Progenitor cell of endocrine pancreas (in vitro differentiated cells): ENCODE results near the gene PUDP. TPM values are rescaled to one million over a fixed set of nuclear protein-coding genes. Genes with fewer than 3 reads are reported as not detected.

Experiments used
- DNase-seq: peaks from one replicate; pipeline ENCODE4 v3.0.0; 2021; ENCODE audit warnings: low spot score; ENCODE audit not compliant: unreplicated experiment
- H3K27ac Mint-ChIP-seq: 2 replicates; pipeline ENCODE4 v1.8.0; 2021; ENCODE audit warnings: mild to moderate bottlenecking, moderate library complexity, mixed read lengths
- H3K27me3 Mint-ChIP-seq: 2 replicates; pipeline ENCODE4 v1.8.0; 2021; ENCODE audit warnings: mixed read lengths
- H3K36me3 Mint-ChIP-seq: 2 replicates; pipeline ENCODE4 v1.8.0; 2022; ENCODE audit warnings: mixed read lengths; ENCODE audit not compliant: insufficient read depth
- H3K4me1 Mint-ChIP-seq: 2 replicates; pipeline ENCODE4 v1.8.0; 2021; ENCODE audit warnings: low read depth, mixed read lengths
- H3K4me3 Mint-ChIP-seq: 2 replicates; pipeline ENCODE4 v1.8.0; 2021; ENCODE audit warnings: low read depth, mild to moderate bottlenecking, moderate library complexity, mixed read lengths
- H3K9me3 Mint-ChIP-seq: 2 replicates; pipeline ENCODE4 v1.8.0; 2021; ENCODE audit warnings: low read depth, mixed read lengths
- total RNA-seq: library from RNA; stranded (reverse); gene quantifications from 2 replicates; pipeline ENCODE4 v1.2.1, GENCODE V29; 2021
- TF ChIP-seq, protein P1 (sequence below): fragments of 200-600 bp; sonication (generic); IDR thresholded peaks from one replicate; pipeline ENCODE4 v1.5.0; 2021; ENCODE audit warnings: antibody characterized with exemption, mild to moderate bottlenecking; ENCODE audit not compliant: unreplicated experiment

The PUDP gene
- total RNA-seq, 1 donor from 2014 or later = 59.9 TPM

- Mint-ChIP-seq H3K27ac (no peak overlapping the region), H3K27me3 (no peaks in the 10 kb centered on the region), H3K36me3 (peaks cover 8% of the 10 kb centered on the region), H3K9me3 (no peaks in the 10 kb centered on the region), H3K4me1 (peaks cover 20% of the 10 kb centered on the region), H3K4me3 (no peak overlapping the region)
- DNase-seq = no peak
- TF ChIP-seq, protein P1, sequence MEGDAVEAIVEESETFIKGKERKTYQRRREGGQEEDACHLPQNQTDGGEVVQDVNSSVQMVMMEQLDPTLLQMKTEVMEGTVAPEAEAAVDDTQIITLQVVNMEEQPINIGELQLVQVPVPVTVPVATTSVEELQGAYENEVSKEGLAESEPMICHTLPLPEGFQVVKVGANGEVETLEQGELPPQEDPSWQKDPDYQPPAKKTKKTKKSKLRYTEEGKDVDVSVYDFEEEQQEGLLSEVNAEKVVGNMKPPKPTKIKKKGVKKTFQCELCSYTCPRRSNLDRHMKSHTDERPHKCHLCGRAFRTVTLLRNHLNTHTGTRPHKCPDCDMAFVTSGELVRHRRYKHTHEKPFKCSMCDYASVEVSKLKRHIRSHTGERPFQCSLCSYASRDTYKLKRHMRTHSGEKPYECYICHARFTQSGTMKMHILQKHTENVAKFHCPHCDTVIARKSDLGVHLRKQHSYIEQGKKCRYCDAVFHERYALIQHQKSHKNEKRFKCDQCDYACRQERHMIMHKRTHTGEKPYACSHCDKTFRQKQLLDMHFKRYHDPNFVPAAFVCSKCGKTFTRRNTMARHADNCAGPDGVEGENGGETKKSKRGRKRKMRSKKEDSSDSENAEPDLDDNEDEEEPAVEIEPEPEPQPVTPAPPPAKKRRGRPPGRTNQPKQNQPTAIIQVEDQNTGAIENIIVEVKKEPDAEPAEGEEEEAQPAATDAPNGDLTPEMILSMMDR = no peak
These were observed 57.3 kb downstream of the PUDP start for GRCh38 chrX:7090641-7091040.

DNA sequence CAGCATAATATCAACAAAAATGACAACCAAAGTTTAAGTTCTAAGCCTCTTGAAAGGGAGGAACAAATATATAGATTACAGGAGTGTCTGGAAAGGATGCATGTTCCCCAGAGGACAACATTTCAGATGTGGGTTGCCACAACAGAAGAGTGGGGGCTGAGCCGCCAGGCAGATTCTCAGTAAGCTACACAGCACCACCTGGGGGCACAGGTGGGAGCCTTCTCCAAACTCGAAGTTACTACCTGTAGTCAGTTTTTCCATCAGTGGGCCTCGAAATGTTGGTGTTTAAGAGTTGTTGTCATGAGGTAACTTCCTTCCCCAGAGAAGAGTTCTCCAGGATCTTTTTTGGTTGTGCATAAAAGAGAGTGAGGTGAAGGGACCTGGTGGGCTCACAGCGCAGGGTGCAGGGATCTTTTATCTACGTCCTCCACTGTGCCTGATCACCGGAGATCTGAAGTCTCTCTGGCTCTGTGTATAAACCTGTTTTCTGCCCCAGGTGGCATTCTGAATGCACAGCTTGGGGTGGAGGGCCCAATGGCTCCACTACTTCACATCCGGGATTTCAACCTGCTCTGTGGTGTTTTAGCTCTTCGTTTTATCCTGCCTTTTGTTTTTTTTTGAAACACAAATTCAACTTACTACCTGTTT lies 58.9 kb downstream of the PUDP start:
- DNase-seq = peak; percentile 34
- Mint-ChIP-seq H3K9me3 (no peaks in the 10 kb centered on the region), H3K4me3 (no peak overlapping the region), H3K4me1 (peaks cover 20% of the 10 kb centered on the region), H3K27me3 (no peaks in the 10 kb centered on the region), H3K27ac (no peak overlapping the region), H3K36me3 (peaks cover 6% of the 10 kb centered on the region)
- TF ChIP-seq, protein P1 = peak; percentile 71

DNA sequence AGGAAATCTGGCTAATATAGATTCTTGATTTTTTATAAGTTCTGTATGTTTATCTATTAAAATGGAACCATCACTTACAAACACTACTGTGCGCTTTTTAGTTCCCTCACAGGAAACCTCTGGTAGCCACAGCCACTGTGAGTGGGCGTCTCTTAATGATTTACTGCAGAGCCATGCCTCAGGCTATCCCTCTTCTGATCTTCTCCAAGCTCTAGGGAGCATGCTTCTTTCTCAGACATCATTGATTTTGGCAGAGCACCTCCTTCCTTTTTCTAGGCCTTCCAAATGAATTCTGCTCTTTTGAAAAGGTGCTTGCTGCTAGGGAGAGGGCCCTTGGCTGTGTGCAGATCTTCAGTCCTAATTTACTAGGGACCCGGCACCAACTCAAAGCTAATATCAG lies 61.6 kb downstream of the PUDP start:
- Mint-ChIP-seq H3K9me3 (no peaks in the 10 kb centered on the region), H3K4me3 (no peak overlapping the region), H3K36me3 (peaks cover 9% of the 10 kb centered on the region), H3K27me3 (no peaks in the 10 kb centered on the region), H3K27ac (no peak overlapping the region), H3K4me1 (peaks cover 20% of the 10 kb centered on the region)
- no peak for DNase-seq
- TF ChIP-seq, protein P1 = no peak

DNA sequence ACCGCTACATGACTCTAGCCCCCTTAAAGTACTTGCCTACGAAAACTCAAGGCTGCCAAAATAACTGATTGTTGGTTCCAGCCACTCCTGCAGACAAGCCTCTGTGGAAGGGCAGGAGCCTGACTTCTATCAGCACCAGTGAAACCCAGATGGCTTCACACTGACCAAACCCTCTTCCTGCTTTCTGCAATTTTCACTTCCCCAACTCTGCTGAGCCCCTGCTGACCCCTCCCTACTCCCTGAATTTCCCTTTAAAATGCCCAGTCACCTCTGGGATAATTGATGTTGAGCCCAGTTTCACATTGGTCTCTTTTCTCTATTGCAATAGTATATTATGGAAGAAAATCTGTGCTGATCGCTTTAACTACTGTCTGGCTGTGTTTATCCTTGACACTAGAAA lies 62.1 kb downstream of the PUDP start:
- no peak for DNase-seq
- H3K27me3 Mint-ChIP-seq = no peaks in the 10 kb centered on the region
- no peak overlapping the region for H3K27ac Mint-ChIP-seq
- no peaks in the 10 kb centered on the region for H3K9me3 Mint-ChIP-seq
- peaks cover 9% of the 10 kb centered on the region for H3K36me3 Mint-ChIP-seq
- H3K4me3 Mint-ChIP-seq = no peak overlapping the region
- TF ChIP-seq, protein P1 = no peak
- H3K4me1 Mint-ChIP-seq = peaks cover 18% of the 10 kb centered on the region

DNA sequence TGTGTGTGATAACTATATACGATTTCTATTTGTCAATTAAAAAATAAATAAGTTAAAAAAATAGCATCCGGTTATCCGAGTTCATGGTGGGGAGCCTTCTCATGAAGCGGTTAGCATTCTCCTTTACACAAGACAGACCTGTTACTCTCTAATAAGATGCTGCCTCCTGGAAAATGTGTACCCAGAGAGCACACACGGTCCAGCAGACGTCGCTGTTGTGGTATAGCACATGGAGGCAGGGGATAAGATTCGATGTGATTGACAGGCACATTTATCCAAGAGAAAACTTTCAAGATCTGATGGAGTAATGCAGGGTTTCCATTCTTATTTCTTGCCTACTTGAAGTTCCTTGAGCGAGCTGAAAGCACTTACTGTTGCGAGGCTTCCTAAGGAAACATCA lies 63.1 kb downstream of the PUDP start:
- TF ChIP-seq, protein P1 = no peak
- Mint-ChIP-seq H3K27ac (no peak overlapping the region), H3K27me3 (no peaks in the 10 kb centered on the region), H3K4me1 (peaks cover 14% of the 10 kb centered on the region), H3K9me3 (no peaks in the 10 kb centered on the region), H3K36me3 (peaks cover 9% of the 10 kb centered on the region), H3K4me3 (no peak overlapping the region)
- no peak for DNase-seq
